Measurements from ENCODE around the gene SLC35F2.
"Not testable (repeated sequence)": the region's sequence is repeated elsewhere in the genome, so short reads cannot be mapped to it uniquely, and the experiment has no call there.

SLC35F2 gene

DNA sequence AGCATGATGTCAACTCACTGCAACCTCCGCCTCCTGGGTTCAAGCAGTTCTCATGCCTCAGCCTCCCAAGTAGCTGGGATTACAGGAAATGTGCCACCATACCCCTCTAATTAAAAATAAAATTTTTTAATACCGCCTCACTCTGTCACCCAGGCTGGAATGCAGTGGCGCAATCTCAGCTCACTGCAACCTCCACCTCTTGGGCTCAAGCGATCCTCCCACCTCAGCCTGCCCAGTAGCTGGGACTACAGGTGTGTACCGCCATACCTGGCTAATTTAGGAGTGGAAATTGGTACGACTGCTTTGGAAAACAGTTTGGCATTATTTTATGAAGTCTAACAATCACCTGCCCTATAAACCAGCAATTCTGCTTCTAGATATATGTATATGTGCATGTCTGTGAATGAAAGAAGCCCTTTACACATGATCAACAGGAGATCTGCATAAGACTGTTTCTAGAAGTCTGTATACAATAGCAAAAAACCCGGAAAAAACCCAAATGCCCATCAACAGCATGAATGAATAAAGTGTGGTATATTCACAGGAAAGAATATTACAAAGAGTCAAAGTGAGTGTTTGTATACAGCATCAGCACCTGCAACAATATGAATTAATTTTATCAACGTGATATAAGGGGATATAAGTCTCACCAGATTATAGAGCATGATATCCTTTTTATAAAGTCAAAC is 16.0 kb downstream of the SLC35F2 start:
- DNase-seq (ENCODE audit: low read depth in 2 of 2) = no peak

DNA sequence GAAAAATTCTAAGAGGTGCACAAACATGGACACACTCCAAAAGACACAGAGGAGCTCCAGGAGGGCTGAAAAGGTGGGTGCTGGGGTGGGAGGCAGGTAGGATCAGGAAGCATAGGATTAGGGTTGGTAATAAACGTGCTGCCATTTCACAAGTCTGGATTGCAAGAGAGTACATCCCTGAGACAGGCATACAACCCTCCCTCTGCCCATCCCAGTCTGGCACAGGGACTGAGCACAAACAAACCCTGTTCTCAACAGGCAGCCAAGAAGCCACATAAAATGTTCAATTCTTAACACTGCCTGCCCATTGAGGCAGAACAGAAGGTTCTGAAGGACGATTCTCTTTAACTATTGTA is 18.5 kb downstream of the SLC35F2 start:
- no peak for DNase-seq (ENCODE audit: low read depth in 2 of 2)

DNA sequence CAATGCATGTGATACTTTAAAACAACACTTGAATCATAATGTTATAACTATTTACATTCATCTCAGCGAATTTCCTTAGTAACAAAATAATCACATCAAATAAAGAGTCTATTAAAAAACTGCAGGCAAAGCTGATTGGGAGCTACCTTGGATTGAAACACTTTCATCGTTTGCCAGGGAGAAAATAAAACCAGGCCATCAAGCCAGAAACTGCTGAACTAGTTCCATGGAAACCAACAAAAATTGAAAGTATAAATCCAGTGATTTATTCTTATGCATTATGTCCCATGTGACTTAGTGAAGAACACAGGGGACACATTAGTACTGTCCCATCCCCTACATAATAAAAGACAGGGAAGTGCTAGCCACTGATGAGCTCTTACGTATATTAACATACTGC is 21.7 kb downstream of the SLC35F2 start:
- no peak for DNase-seq (ENCODE audit: low read depth in 2 of 2)

- no peak for DNase-seq (ENCODE audit: low read depth in 2 of 2)
Observed at GRCh38 chr11:107834995-107835394, 23.6 kb downstream of the SLC35F2 start.

GRCh38 chr11:107833926-107834325 is 24.7 kb downstream of the SLC35F2 start:
- DNase-seq (ENCODE audit: low read depth in 2 of 2) = not testable (repeated sequence)

DNA sequence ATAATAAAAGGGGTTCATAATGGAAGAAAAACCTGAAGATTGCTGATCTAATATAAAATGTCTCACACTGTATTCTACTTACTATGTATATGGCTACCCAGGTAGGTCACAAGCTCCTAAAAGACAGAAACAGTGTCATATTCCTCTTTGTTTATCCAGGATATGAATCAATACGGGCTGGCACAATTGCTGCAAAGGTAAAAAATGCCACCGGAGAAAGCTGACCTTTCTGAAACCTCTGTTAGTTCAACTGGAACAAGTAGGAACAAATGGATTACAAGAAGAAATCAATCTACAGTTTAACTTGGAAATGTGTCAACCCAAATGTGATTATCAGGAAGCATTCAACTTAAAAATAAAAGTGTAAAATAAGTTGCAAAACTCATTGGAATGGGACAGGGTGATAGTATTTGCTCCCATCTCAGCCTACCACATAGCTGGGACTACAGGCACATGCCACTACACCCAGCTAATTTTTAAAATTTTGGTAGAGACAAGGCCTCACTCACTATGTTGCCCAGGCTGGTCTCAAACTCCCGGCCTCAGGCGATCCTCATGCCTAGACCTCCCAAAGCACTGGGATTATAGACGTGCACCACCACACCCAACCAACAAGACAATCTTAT is 27.6 kb downstream of the SLC35F2 start:
- DNase-seq (ENCODE audit: low read depth in 2 of 2) = no peak

- DNase-seq (ENCODE audit: low read depth in 2 of 2) = no peak
Observed at GRCh38 chr11:107827041-107827440, 31.5 kb downstream of the SLC35F2 start.

- no peak for DNase-seq (ENCODE audit: low read depth in 2 of 2)
Observed at GRCh38 chr11:107825875-107826274, 32.7 kb downstream of the SLC35F2 start.

DNA sequence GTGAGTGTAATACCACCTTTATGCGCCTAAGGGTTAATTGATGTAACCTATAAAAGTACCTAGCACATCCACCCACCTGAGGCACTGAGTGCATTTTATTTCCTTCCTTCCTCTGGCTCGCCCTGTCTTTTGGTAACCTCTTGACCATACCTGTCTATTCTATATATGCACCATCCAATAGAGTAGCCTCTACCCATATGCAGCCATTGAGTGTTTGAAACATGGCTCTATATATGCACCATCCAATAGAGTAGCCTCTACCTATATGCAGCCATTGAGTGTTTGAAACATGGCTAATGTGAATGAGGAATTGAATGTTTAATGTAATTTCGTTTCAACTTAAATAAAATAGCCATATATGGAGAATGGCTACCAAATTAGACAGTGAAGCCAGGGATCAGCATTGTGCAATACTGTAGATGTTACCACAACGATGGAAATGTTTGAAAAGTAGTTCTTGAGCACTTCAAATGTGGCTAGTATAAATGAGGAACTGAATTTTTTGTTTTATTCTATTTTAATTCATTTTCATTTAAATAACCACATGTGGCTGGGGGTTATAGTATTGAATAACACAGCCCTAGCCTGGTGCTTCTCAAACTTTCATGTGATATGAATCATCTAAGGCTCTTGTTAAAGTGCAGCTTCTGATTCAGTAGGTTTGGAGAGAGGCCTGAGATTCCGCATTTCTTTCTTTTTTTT is 33.8 kb downstream of the SLC35F2 start:
- no peak for DNase-seq (ENCODE audit: low read depth in 2 of 2)

DNA sequence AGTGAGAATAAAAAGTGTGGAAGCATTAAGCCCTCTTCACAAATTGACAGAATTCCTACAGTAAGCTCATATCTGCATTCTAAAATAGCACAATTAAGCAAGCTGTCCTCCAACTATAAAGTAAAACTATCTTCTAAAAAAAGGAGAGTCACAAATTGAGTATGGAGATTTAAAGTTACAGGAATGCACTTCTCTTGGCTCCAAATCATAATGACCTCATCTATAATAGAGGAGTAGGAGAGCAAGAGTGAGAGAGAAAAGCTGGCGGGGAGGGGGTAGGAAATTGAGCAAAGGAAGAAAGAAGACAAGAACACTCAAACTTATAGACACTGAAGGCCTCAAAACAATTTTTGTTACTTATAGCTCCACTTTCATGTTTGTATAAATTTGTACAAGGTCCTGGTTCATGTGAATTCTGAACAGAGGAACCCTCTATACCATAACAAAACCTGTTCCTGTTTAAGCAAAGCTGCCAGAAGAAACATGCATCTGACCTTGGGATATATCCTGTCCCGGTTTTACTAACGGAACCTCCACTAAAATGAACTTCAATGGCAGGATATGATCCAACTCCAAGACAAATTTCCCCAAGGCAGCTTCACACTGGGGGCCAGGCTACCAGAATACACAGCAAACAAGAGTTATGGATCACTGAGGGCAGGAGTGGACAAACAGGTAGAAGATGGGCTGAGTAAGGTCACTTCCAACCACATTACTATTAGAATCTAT is 37.2 kb downstream of the SLC35F2 start:
- no peak for DNase-seq (ENCODE audit: low read depth in 2 of 2)

- DNase-seq (ENCODE audit: low read depth in 2 of 2) = no peak
Observed at GRCh38 chr11:107819361-107820014, 39.1 kb downstream of the SLC35F2 start.

- DNase-seq (ENCODE audit: low read depth in 2 of 2) = no peak
Observed at GRCh38 chr11:107818491-107818890, 40.1 kb downstream of the SLC35F2 start.

- no peak for DNase-seq (ENCODE audit: low read depth in 2 of 2)
Observed at GRCh38 chr11:107816028-107816427, 42.6 kb downstream of the SLC35F2 start.

DNA sequence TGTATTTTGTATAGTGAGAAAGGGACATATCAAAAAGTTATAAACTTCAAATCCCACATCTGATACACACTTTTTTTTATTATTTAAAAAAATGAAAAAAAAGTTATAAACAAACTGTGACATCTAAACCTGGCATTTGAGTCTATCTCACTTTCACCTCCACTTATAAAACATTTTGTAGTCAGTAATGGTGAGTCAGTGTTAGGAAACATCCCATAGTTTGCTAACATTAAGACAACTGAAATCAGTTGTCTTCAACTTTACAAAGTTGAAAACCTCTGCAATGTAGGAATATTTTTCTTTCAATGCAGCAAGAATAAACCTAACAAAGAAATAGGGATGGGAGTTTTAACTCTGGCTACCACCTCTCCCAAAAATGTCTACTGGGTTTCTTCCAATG is 47.7 kb downstream of the SLC35F2 start:
- DNase-seq (ENCODE audit: low read depth in 2 of 2) = no peak

- DNase-seq (ENCODE audit: low read depth in 2 of 2) = no peak
Observed at GRCh38 chr11:107808521-107808920, 50.1 kb downstream of the SLC35F2 start.

GRCh38 chr11:107804971-107805370 is 53.6 kb downstream of the SLC35F2 start:
- no peak for DNase-seq (ENCODE audit: low read depth in 2 of 2)

- DNase-seq (ENCODE audit: low read depth in 2 of 2) = no peak
Observed at GRCh38 chr11:107804211-107804610, 54.4 kb downstream of the SLC35F2 start.

- no peak for DNase-seq (ENCODE audit: low read depth in 2 of 2)
Observed at GRCh38 chr11:107801641-107802040, 56.9 kb downstream of the SLC35F2 start.

DNA sequence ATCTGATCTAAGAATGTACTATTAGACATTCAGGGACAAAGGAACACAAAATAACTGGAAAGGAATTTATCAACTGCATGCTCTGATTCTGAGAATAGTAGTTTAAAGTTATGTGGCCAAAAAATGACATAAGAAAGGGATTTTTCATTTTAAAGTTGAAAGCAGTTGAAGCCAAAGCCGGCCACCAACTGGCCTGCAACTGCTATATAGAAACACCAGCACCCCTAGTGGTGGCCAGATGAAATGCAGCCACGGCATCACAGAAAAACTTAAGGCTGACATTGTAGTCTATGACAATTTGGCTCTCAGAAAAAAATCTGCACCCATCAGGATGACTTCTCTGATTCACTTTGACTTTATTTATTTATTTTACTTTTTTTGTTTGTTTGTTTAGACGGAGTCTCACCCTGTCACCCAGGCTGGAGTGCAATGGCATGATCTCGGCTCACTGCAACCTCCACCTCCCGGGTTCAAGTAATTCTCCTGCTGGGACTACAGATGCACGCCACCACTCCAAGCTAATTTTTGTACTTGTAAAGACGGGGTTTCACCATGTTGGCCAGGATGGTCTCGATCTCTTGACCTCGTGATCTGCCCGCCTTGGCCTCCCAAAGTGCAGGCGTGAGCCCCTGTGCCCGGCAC is 59.2 kb downstream of the SLC35F2 start:
- DNase-seq (ENCODE audit: low read depth in 2 of 2) = peak; percentile 27 to 57

- DNase-seq (ENCODE audit: low read depth in 2 of 2) = no peak
Observed at GRCh38 chr11:107792049-107792443, 66.5 kb downstream of the SLC35F2 start.

DNA sequence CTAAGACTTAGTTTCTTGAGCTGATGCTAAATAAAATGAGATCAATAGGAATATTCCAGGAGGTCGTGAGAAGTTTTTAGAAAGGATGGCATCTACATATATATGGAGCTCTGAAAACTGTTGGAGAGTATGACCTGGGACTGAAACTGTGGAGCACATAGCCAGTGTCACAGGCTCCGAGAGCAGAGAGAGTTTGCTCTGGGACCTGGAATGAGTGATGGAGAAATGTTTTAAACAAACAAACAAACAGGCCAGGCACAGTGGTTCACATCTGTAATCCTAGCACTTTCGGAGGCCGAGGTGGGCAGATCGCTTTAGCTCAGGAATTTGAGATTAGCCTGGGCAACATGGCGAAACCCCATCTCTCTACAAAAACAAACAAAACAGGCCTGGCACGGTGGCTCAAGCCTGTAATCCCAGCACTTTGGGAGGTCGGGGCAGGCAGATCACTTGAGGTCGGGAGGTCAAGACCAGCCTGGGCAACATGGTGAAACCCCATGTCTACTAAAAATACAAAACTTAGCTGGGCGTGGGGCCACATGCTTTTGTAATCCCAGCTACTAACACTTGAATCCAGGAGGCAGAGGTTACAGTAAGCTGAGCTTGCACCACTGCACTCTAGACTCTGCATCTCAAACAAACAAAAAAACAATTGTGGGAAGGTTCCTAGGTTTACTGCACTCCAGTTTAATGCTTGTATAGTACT is 67.1 kb downstream of the SLC35F2 start:
- DNase-seq (ENCODE audit: low read depth in 2 of 2) = no peak

All from stimulated activated CD4-positive, alpha-beta T cell treated with anti-CD3 and anti-CD28 coated beads, Interleukin-15, amount 100 ng/mL, for 48 hours (primary cell).